HL-60 (cell line): ENCODE measurements around the gene PRKAB2.

ENCODE experiments used
- DNase-seq, 2 experiments: peaks; one replicate each; pipeline ENCODE4 v3.0.0-alpha.2; 2010 to 2020; ENCODE audit warnings: low read depth in 1 of 2, low spot score in 1 of 2
- H3K27ac ChIP-seq: fragments of 250-450 bp; sonication (Bioruptor Pico); replicated peaks from 2 replicates; pipeline ENCODE4 v1.5.1; 2020; ENCODE audit warnings: mild to moderate bottlenecking, moderate library complexity
- H3K27me3 ChIP-seq: fragments of 250-450 bp; sonication (Bioruptor Pico); 2 replicates; pipeline ENCODE4 v1.5.1; 2021; ENCODE audit warnings: mild to moderate bottlenecking, moderate library complexity; ENCODE audit not compliant: insufficient read depth, poor library complexity, severe bottlenecking
- H3K4me3 ChIP-seq: replicated peaks from 2 replicates; pipeline ENCODE4 v1.5.1; 2011; ENCODE audit warnings: mild to moderate bottlenecking, control low read depth, low read length; ENCODE audit not compliant: insufficient read depth
- CTCF ChIP-seq: IDR thresholded peaks from one replicate; pipeline ENCODE4 v1.5.1; 2011; ENCODE audit warnings: low read length, control low read depth, inconsistent platforms; ENCODE audit not compliant: insufficient read depth
- GABPA ChIP-seq: IDR thresholded peaks from 2 replicates; pipeline ENCODE4 v1.6.1; 2012; ENCODE audit warnings: low read depth
- POLR2AphosphoS5 ChIP-seq: IDR thresholded peaks from 2 replicates; pipeline ENCODE4 v1.6.1; 2012; ENCODE audit warnings: low read depth
- REST ChIP-seq: IDR thresholded peaks from 2 replicates; pipeline ENCODE4 v1.6.1; 2012; ENCODE audit warnings: low read depth; ENCODE audit not compliant: insufficient replicate concordance
- SPI1 ChIP-seq: IDR thresholded peaks from 2 replicates; pipeline ENCODE4 v1.6.1; 2012; ENCODE audit warnings: low read depth, mild to moderate bottlenecking, borderline replicate concordance

PRKAB2 gene

GRCh38 chr1:147216124-147216523, 43.9 kb upstream of the PRKAB2 start:
- Histone ChIP-seq H3K27ac (no peak overlapping the region), H3K4me3 (no peak overlapping the region)

GRCh38 chr1:147215540-147215916, 43.3 kb upstream of the PRKAB2 start:
- Histone ChIP-seq H3K4me3 (no peak overlapping the region), H3K27ac (no peak overlapping the region), H3K27me3 (no peaks in the 10 kb centered on the region)
- DNase-seq: no peak
- TF ChIP-seq REST (no peak), POLR2AphosphoS5 (no peak), SPI1 (no peak), CTCF (no peak), GABPA (no peak)

More at GRCh38 chr1:147216124-147216523, 43.9 kb upstream of the PRKAB2 start:
- H3K27me3 ChIP-seq: no peaks in the 10 kb centered on the region
- no peak for TF ChIP-seq GABPA
- no peak for TF ChIP-seq POLR2AphosphoS5
- TF ChIP-seq SPI1: no peak
- no peak for TF ChIP-seq REST
- no peak for TF ChIP-seq CTCF
- no peak for DNase-seq

- no peaks in the 10 kb centered on the region for H3K27me3 ChIP-seq
- no peak overlapping the region for H3K4me3 ChIP-seq
- no peak overlapping the region for H3K27ac ChIP-seq
- TF ChIP-seq GABPA (no peak), POLR2AphosphoS5 (no peak), REST (no peak), SPI1 (no peak), CTCF (no peak)
- DNase-seq: no peak
These were observed 42.7 kb upstream of the PRKAB2 start for GRCh38 chr1:147214842-147215539.
